Germinal center (tissue), 1 donor: ENCODE data around the gene SIAH3.
"Not testable (repeated sequence)": the region's sequence is repeated elsewhere in the genome, so short reads cannot be mapped to it uniquely, and the experiment has no call there.

Experiments
- DNase-seq: peaks from one replicate; pipeline ENCODE4 v3.0.0; 2012; ENCODE audit warnings: mixed read lengths, low spot score

Gene SIAH3

GRCh38 chr13:45783346-45784043 lies 68.1 kb downstream of the SIAH3 start:
- DNase-seq, result no peak

GRCh38 chr13:45782327-45783045 lies 69.1 kb downstream of the SIAH3 start:
- DNase-seq, result no peak

- DNase-seq, result no peak
Observed at GRCh38 chr13:45781553-45782326, 69.8 kb downstream of the SIAH3 start.

- DNase-seq, result no peak
Observed at GRCh38 chr13:45779901-45780300, 71.7 kb downstream of the SIAH3 start.

GRCh38 chr13:45778882-45779281 lies 72.7 kb downstream of the SIAH3 start:
- no peak for DNase-seq

GRCh38 chr13:45776748-45777147 lies 74.8 kb downstream of the SIAH3 start:
- no peak for DNase-seq

GRCh38 chr13:45775401-45775963 lies 76.1 kb downstream of the SIAH3 start:
- DNase-seq, result no peak

GRCh38 chr13:45773944-45774343 lies 77.6 kb downstream of the SIAH3 start:
- no peak for DNase-seq

GRCh38 chr13:45773236-45773635 lies 78.3 kb downstream of the SIAH3 start:
- DNase-seq, result no peak

- DNase-seq, result no peak
Observed at GRCh38 chr13:45770886-45771285, 80.7 kb downstream of the SIAH3 start.

GRCh38 chr13:45768656-45769479 lies 82.7 kb downstream of the SIAH3 start:
- DNase-seq, result no peak

GRCh38 chr13:45765464-45765863 lies 86.1 kb downstream of the SIAH3 start:
- no peak for DNase-seq

GRCh38 chr13:45763419-45763818 lies 88.1 kb downstream of the SIAH3 start:
- no peak for DNase-seq

GRCh38 chr13:45757589-45757988 lies 94.0 kb downstream of the SIAH3 start:
- not testable (repeated sequence) for DNase-seq

- not testable (repeated sequence) for DNase-seq
Observed at GRCh38 chr13:45756498-45756897, 95.1 kb downstream of the SIAH3 start.

- no peak for DNase-seq
Observed at GRCh38 chr13:45752510-45752909, 99.0 kb downstream of the SIAH3 start.

- DNase-seq, result no peak
Observed at GRCh38 chr13:45751885-45752284, 99.7 kb downstream of the SIAH3 start.

GRCh38 chr13:45750566-45750965 lies 101.0 kb downstream of the SIAH3 start:
- no peak for DNase-seq

- no peak for DNase-seq
Observed at GRCh38 chr13:45748941-45749759, 102.4 kb downstream of the SIAH3 start.

GRCh38 chr13:45747071-45747470 lies 104.5 kb downstream of the SIAH3 start:
- no peak for DNase-seq

GRCh38 chr13:45744979-45745378 lies 106.6 kb downstream of the SIAH3 start:
- no peak for DNase-seq
